T-helper 17 cell (primary cell): Measurements from ENCODE around the gene SPAM1. TPM values are rescaled to one million over a fixed set of nuclear protein-coding genes. Genes with fewer than 3 reads are reported as not detected.
"Not testable (repeated sequence)": the region's sequence is repeated elsewhere in the genome, so short reads cannot be mapped to it uniquely, and the experiment has no call there.

Source experiments
- ATAC-seq: fragments of 150-1000 bp; cut with Tn5 transposase; 2 replicates; pipeline ENCODE4 v1.10.0; 2021; ENCODE audit warnings: mild to moderate bottlenecking, moderate library complexity
- DNase-seq, 3 donors: peaks; one replicate each; pipeline versions ENCODE4 v3.0.0 to v3.0.0-alpha.2; 2020 to 2021
- H3K9me3 ChIP-seq: one replicate; pipeline ENCODE4 v1.7.0; 2013; ENCODE audit warnings: low read length, mild to moderate bottlenecking; ENCODE audit not compliant: control insufficient read depth, poor library complexity, severe bottlenecking
- H3K27ac Mint-ChIP-seq: one replicate; pipeline ENCODE4 v1.8.0; 2022; ENCODE audit warnings: mild to moderate bottlenecking, moderate library complexity, mixed read lengths
- H3K27me3 Mint-ChIP-seq: one replicate; pipeline ENCODE4 v1.8.0; 2022; ENCODE audit warnings: mixed read lengths
- H3K36me3 Mint-ChIP-seq: one replicate; pipeline ENCODE4 v1.8.0; 2022; ENCODE audit warnings: low read depth, mixed read lengths
- H3K4me1 Mint-ChIP-seq: one replicate; pipeline ENCODE4 v1.8.0; 2022; ENCODE audit warnings: mild to moderate bottlenecking, mixed read lengths
- H3K4me3 Mint-ChIP-seq: one replicate; pipeline ENCODE4 v1.8.0; 2022; ENCODE audit warnings: mild to moderate bottlenecking, moderate library complexity, mixed read lengths
- total RNA-seq, 4 donors: library from RNA in 2 of 4; stranded (reverse) in 2 of 4; gene quantifications; one replicate each; pipeline ENCODE4 v1.2.3 and lab custom pipeline; 2022 to 2026

Gene SPAM1
- total RNA-seq: not detected
- total RNA-seq (lab: John Stamatoyannopoulos, UW): 0 reads per million in 2 donors

DNA sequence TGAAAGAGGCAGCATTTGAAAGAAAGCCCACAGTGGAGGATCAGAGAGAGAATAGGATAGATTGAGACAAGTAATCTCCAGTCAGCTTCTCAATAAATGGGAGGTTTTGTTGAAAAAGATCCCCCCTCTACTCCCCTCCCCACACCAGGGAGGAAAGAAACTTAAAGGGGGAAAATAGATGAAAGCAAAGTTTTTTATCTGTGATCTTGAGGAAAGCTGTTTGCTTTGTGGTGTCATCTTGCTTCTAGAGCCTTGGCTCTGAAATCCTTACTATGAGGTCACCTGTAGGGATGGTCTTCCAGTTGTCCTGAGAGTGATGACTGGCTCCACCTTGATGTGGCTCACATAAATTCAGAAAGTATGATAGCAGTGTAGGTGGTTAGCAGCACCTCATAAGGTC is at the start of gene SPAM1:
Gene SPAM1, plus strand, starts transcription at position 301 of the 400 bp plus-strand sequence. CDS start 28,330 bp downstream, outside the sequence.
- peaks cover 12% of the 10 kb centered on the region for H3K27me3 Mint-ChIP-seq
- no peak within 1 kb of the TSS for H3K27ac Mint-ChIP-seq
- H3K36me3 Mint-ChIP-seq: no peaks in the 10 kb centered on the region
- H3K4me1 Mint-ChIP-seq: no peaks in the 10 kb centered on the region
- DNase-seq: no peak
- no peaks in the 10 kb centered on the region for H3K9me3 ChIP-seq
- ATAC-seq: no peak
- H3K4me3 Mint-ChIP-seq: no peak within 1 kb of the TSS

DNA sequence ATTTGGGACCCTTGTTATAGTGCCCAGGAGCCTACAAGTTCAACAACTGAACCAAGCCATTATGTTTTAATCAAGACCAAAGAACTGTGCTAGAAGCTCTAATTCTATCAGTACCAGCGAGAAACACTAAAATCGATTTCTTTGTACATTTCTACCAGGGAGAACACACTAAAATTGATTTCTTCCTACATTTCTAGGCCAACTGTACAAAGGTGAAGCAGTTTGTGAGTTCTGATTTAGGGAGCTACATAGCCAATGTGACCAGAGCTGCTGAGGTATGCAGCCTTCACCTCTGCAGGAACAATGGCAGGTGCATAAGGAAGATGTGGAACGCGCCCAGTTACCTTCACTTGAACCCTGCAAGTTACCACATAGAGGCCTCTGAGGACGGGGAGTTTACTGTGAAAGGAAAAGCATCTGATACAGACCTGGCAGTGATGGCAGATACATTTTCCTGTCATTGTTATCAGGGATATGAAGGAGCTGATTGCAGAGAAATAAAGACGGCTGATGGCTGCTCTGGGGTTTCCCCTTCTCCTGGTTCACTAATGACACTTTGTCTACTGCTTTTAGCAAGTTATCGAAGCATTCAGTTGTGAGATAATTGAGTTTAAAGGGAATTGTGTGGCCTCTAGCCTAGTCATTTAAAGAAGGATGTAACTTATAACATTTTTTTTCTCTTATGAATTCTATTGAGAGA is 48.3 kb upstream of the SPAM1 start:
- H3K36me3 Mint-ChIP-seq: no peaks in the 10 kb centered on the region
- DNase-seq (no peak), ATAC-seq (no peak)
- no peaks in the 10 kb centered on the region for H3K4me1 Mint-ChIP-seq
- peaks cover 33% of the 10 kb centered on the region for H3K27me3 Mint-ChIP-seq
- no peak overlapping the region for H3K27ac Mint-ChIP-seq
- H3K4me3 Mint-ChIP-seq: no peak overlapping the region
- no peaks in the 10 kb centered on the region for H3K9me3 ChIP-seq

DNA sequence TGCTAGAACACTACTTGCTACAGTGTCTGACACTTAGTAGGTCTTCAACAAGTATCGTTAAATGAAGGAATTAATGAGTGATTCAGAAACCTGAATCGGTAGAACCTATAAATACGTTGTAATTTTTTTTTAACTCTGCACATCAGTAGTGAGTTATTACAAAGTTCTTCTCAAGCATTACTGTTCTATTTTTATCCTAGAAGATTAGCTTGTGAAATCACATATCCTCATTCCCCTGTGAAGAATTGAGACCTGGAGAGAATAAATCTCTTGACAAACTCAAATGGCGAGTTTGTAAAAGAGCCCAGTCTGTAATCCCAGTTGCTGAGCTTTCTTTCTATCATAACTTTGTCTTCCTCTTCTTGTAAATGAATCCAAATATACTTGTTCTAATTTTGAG is 45.4 kb upstream of the SPAM1 start:
- H3K27me3 Mint-ChIP-seq: peaks cover 15% of the 10 kb centered on the region
- H3K4me1 Mint-ChIP-seq: no peaks in the 10 kb centered on the region
- DNase-seq: no peak
- no peak overlapping the region for H3K4me3 Mint-ChIP-seq
- H3K27ac Mint-ChIP-seq: no peak overlapping the region
- no peak for ATAC-seq
- no peaks in the 10 kb centered on the region for H3K36me3 Mint-ChIP-seq
- H3K9me3 ChIP-seq: no peaks in the 10 kb centered on the region

- ATAC-seq (no peak), DNase-seq (no peak)
- no peak overlapping the region for H3K27ac Mint-ChIP-seq
- H3K4me3 Mint-ChIP-seq: no peak overlapping the region
- peaks cover 6% of the 10 kb centered on the region for H3K27me3 Mint-ChIP-seq
- H3K9me3 ChIP-seq: no peaks in the 10 kb centered on the region
- no peaks in the 10 kb centered on the region for H3K4me1 Mint-ChIP-seq
- no peaks in the 10 kb centered on the region for H3K36me3 Mint-ChIP-seq
Observed at GRCh38 chr7:123881300-123881699, 43.7 kb upstream of the SPAM1 start.

DNA sequence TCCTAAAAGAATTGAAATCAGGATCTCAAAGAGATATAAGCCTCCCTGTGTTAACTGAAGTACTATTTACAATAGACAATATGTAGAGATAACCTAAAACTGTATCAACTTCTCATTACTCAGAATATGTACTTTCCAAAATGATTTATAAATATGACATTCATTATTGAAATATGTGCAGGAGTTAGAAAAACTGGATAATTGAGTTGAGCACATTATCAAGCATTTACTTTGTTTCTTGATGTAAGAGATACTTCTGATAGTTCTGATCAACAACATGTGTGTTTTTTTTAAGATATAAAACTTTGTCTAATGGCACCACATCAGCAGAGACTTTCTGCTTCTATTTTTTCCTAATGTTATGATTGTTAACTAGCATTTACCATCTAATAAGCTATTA is 41.9 kb upstream of the SPAM1 start:
- ATAC-seq (no peak), DNase-seq (no peak)
- Mint-ChIP-seq H3K27ac (no peak overlapping the region), H3K4me3 (no peak overlapping the region), H3K4me1 (no peaks in the 10 kb centered on the region), H3K36me3 (no peaks in the 10 kb centered on the region), H3K27me3 (no peaks in the 10 kb centered on the region)
- H3K9me3 ChIP-seq: no peaks in the 10 kb centered on the region

DNA sequence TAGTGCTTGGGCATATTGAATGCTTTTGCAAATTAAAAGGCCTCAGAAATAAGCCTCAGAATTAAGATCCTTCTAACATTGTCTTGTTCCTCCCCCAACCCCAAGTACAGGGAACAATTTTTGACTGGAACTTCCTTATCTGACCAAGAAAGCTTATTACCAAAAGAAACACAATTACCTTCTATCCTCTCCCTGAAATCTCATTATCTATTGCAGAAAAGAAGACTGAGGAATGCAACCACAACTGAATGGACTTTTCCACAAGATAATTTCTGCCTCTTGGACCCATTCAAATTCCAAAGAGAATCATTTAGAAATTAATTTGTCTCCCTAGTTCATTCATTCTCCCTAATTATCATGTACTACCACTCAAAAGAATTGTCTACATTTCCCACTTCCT is 36.8 kb upstream of the SPAM1 start:
- no peaks in the 10 kb centered on the region for H3K36me3 Mint-ChIP-seq
- no peaks in the 10 kb centered on the region for H3K4me1 Mint-ChIP-seq

GRCh38 chr7:123894753-123895152 is 30.3 kb upstream of the SPAM1 start:
- not testable (repeated sequence) for H3K27me3 Mint-ChIP-seq, H3K4me3 Mint-ChIP-seq, H3K27ac Mint-ChIP-seq, ATAC-seq, H3K36me3 Mint-ChIP-seq, H3K9me3 ChIP-seq, H3K4me1 Mint-ChIP-seq, DNase-seq

More for the DNA sequence above, 36.8 kb upstream of the SPAM1 start:
- peaks cover 11% of the 10 kb centered on the region for H3K27me3 Mint-ChIP-seq
- DNase-seq (no peak), ATAC-seq (no peak)
- no peak overlapping the region for H3K4me3 Mint-ChIP-seq
- H3K9me3 ChIP-seq: no peaks in the 10 kb centered on the region
- no peak overlapping the region for H3K27ac Mint-ChIP-seq

GRCh38 chr7:123901101-123901500 is 23.9 kb upstream of the SPAM1 start:
- DNase-seq (no peak), ATAC-seq (no peak)
- H3K9me3 ChIP-seq: no peaks in the 10 kb centered on the region
- H3K27ac Mint-ChIP-seq: no peak overlapping the region
- H3K27me3 Mint-ChIP-seq: no peaks in the 10 kb centered on the region
- H3K36me3 Mint-ChIP-seq: no peaks in the 10 kb centered on the region
- no peak overlapping the region for H3K4me3 Mint-ChIP-seq
- no peaks in the 10 kb centered on the region for H3K4me1 Mint-ChIP-seq

GRCh38 chr7:123905714-123906113 is 19.3 kb upstream of the SPAM1 start:
- no peak for DNase-seq
- Mint-ChIP-seq H3K36me3 (no peaks in the 10 kb centered on the region), H3K4me1 (no peaks in the 10 kb centered on the region), H3K27ac (no peak overlapping the region), H3K4me3 (no peak overlapping the region), H3K27me3 (peaks cover 1% of the 10 kb centered on the region)
- no peaks in the 10 kb centered on the region for H3K9me3 ChIP-seq
- no peak for ATAC-seq

GRCh38 chr7:123916240-123916724 is 8.8 kb upstream of the SPAM1 start:
- H3K4me3 Mint-ChIP-seq: no peak overlapping the region
- ATAC-seq: no peak
- no peaks in the 10 kb centered on the region for H3K36me3 Mint-ChIP-seq
- H3K4me1 Mint-ChIP-seq: no peaks in the 10 kb centered on the region
- no peaks in the 10 kb centered on the region for H3K9me3 ChIP-seq
- H3K27me3 Mint-ChIP-seq: peaks cover 7% of the 10 kb centered on the region
- H3K27ac Mint-ChIP-seq: no peak overlapping the region
- DNase-seq: no peak

DNA sequence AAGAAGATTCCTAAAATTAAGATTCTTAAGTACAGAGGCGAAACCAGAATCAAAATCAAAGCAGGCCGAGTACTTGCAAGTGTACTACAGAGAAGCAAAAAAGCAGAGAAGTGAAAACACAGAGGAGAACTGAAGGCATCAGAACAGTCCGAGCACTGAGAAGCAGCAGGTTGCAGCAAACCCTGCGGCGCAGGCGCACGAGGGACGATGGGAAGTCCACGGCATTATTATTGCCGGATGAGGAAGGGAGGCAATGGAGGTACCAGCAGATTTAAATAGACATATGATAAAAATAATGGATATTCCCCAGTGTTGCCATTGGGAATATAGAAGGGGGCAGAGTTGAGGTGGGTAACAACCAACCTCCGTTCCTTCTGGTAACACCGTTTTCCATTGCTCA is 7.2 kb upstream of the SPAM1 start:
- H3K4me1 Mint-ChIP-seq: no peaks in the 10 kb centered on the region
- ATAC-seq (no peak), DNase-seq (no peak)
- no peaks in the 10 kb centered on the region for H3K36me3 Mint-ChIP-seq
- H3K27me3 Mint-ChIP-seq: peaks cover 7% of the 10 kb centered on the region
- H3K9me3 ChIP-seq: no peaks in the 10 kb centered on the region
- no peak overlapping the region for H3K4me3 Mint-ChIP-seq
- H3K27ac Mint-ChIP-seq: no peak overlapping the region

GRCh38 chr7:123918309-123918708 is 6.7 kb upstream of the SPAM1 start:
- ATAC-seq (no peak), DNase-seq (no peak)
- no peak overlapping the region for H3K4me3 Mint-ChIP-seq
- H3K9me3 ChIP-seq: no peaks in the 10 kb centered on the region
- H3K27ac Mint-ChIP-seq: no peak overlapping the region
- no peaks in the 10 kb centered on the region for H3K36me3 Mint-ChIP-seq
- peaks cover 7% of the 10 kb centered on the region for H3K27me3 Mint-ChIP-seq
- H3K4me1 Mint-ChIP-seq: no peaks in the 10 kb centered on the region

DNA sequence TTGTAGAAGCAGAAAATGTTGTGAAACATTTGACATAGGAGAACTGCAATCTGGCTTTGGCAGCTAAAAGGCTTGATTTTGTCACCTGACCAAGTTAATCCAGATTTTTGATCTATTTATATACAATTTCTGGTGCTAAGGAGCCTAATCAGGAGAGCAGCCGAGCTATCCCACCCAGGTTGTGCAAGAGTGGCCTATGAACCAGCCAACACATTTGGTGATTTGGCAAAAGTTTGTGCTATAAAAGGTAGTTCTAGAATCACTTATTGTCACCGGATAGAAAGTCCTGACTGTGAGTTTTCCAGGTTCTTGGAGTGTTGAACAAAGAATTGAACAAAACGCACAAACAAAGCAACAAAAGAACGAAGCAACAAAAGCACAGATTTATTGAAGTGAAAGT is 1.4 kb upstream of the SPAM1 start:
- no peaks in the 10 kb centered on the region for H3K9me3 ChIP-seq
- Mint-ChIP-seq H3K4me3 (no peak overlapping the region), H3K4me1 (no peaks in the 10 kb centered on the region), H3K27me3 (peaks cover 12% of the 10 kb centered on the region), H3K36me3 (no peaks in the 10 kb centered on the region), H3K27ac (no peak overlapping the region)
- no peak for DNase-seq
- ATAC-seq: no peak

GRCh38 chr7:123929107-123929506 is 4.1 kb downstream of the SPAM1 start:
- Mint-ChIP-seq H3K27ac (no peak overlapping the region), H3K4me3 (no peak overlapping the region), H3K4me1 (no peaks in the 10 kb centered on the region), H3K27me3 (peaks cover 13% of the 10 kb centered on the region), H3K36me3 (no peaks in the 10 kb centered on the region)
- no peak for DNase-seq
- no peaks in the 10 kb centered on the region for H3K9me3 ChIP-seq
- ATAC-seq: no peak
